ENCODE measurements around the gene RASAL1.
"Not testable (repeated sequence)": the region's sequence is repeated elsewhere in the genome, so short reads cannot be mapped to it uniquely, and the experiment has no call there.

Gene RASAL1

DNA sequence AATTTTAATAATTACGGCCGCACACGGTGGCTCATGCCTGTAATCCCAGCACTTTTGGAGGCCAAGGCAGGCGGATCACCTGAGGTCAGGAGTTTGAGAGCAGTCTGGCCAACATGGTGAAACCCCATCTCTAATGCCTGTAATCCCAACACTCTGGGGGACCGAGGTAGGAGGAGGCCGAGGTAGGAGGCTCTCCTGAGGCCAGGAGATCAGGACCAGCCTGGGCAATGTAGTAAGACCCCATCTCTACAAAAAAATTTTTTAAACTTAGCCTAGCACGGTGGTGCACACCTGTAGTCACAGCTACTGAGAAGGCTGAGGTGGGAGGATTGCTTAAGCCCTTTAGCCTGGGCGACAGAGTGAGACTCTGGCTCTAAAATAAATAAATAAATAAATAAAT lies 8.4 kb upstream of the RASAL1 start:
- Histone ChIP-seq H3K4me2 (ENCODE audit: low read length) (no peak overlapping the region), H3K36me3 (ENCODE audit: insufficient read depth, low read length) (no peaks in the 10 kb centered on the region), H2AFZ (ENCODE audit: low read length) (no peak overlapping the region), H3K4me1 (ENCODE audit: insufficient read depth, low read length, severe bottlenecking) (peaks cover 35% of the 10 kb centered on the region), H3K27me3 (ENCODE audit: insufficient read depth, low read length) (no peaks in the 10 kb centered on the region), H3K79me2 (ENCODE audit: insufficient read depth, low read length) (no peaks in the 10 kb centered on the region), H4K20me1 (ENCODE audit: insufficient read depth, low read length) (no peaks in the 10 kb centered on the region), H3K9me2 (ENCODE audit: low read depth, low read length) (no peaks in the 10 kb centered on the region), H3K9me3 (ENCODE audit: low read length) (no peaks in the 10 kb centered on the region; the same call in 1 of the 2 replicates), H3K4me3 (ENCODE audit: low read depth, low read length, poor library complexity, severe bottlenecking) (no peak overlapping the region), H3F3A (ENCODE audit: insufficient read depth, low read length) (no peaks in the 10 kb centered on the region), H3K9ac (ENCODE audit: low read length) (no peak overlapping the region), H3K27ac (ENCODE audit: low read depth, low read length, poor library complexity, severe bottlenecking) (no peak overlapping the region)
- TF ChIP-seq, protein P1, sequence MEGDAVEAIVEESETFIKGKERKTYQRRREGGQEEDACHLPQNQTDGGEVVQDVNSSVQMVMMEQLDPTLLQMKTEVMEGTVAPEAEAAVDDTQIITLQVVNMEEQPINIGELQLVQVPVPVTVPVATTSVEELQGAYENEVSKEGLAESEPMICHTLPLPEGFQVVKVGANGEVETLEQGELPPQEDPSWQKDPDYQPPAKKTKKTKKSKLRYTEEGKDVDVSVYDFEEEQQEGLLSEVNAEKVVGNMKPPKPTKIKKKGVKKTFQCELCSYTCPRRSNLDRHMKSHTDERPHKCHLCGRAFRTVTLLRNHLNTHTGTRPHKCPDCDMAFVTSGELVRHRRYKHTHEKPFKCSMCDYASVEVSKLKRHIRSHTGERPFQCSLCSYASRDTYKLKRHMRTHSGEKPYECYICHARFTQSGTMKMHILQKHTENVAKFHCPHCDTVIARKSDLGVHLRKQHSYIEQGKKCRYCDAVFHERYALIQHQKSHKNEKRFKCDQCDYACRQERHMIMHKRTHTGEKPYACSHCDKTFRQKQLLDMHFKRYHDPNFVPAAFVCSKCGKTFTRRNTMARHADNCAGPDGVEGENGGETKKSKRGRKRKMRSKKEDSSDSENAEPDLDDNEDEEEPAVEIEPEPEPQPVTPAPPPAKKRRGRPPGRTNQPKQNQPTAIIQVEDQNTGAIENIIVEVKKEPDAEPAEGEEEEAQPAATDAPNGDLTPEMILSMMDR (IDR thresholded peaks at IDR 0.05; ENCODE audit: low read length): no peak
- no peak for TF ChIP-seq EZH2 (IDR thresholded peaks at IDR 0.05; ENCODE audit: borderline replicate concordance, low read length)

DNA sequence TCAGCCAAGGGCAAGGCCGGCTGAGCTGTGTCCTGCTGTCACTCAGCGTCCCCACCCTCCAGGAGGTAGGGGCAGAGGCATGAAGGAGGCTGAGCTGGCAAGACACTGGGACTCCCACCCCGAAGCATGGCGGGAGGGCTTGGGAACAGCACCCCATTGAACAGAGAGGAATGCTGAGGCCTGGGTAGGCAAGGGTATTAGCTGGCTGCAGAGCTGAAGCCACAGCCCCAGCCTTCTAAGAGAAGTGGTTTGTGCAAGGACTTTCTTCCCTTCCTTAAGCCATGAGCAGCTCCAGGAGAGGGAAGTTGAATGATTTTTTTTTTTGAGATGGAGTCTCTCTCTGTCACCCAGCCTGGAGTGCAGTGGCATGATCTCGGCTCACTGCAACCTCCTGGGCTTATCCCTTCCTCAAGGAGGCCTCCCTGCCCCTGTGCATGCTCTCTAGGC lies 7.3 kb upstream of the RASAL1 start:
- TF ChIP-seq, protein P1 (IDR thresholded peaks at IDR 0.05; ENCODE audit: low read length): no peak
- TF ChIP-seq EZH2 (IDR thresholded peaks at IDR 0.05; ENCODE audit: borderline replicate concordance, low read length): no peak
- no peaks in the 10 kb centered on the region for H3K9me2 ChIP-seq (ENCODE audit: low read depth, low read length)
- no peak overlapping the region for H3K4me3 ChIP-seq (ENCODE audit: low read depth, low read length, poor library complexity, severe bottlenecking)
- no peaks in the 10 kb centered on the region for H3K27me3 ChIP-seq (ENCODE audit: insufficient read depth, low read length)
- no peaks in the 10 kb centered on the region for H4K20me1 ChIP-seq (ENCODE audit: insufficient read depth, low read length)
- H2AFZ ChIP-seq (ENCODE audit: low read length): no peak overlapping the region
- peaks cover 40% of the 10 kb centered on the region for H3K4me1 ChIP-seq (ENCODE audit: insufficient read depth, low read length, severe bottlenecking)
- H3K27ac ChIP-seq (ENCODE audit: low read depth, low read length, poor library complexity, severe bottlenecking): peak overlapping the region; percentile 89
- no peaks in the 10 kb centered on the region for H3F3A ChIP-seq (ENCODE audit: insufficient read depth, low read length)
- no peaks in the 10 kb centered on the region for H3K79me2 ChIP-seq (ENCODE audit: insufficient read depth, low read length)
- H3K4me2 ChIP-seq (ENCODE audit: low read length): no peak overlapping the region
- no peaks in the 10 kb centered on the region; the same call in 1 of the 2 replicates for H3K9me3 ChIP-seq (ENCODE audit: low read length)
- peak overlapping the region; percentile 43; the same call in 1 of the 2 replicates for H3K9ac ChIP-seq (ENCODE audit: low read length)
- no peaks in the 10 kb centered on the region for H3K36me3 ChIP-seq (ENCODE audit: insufficient read depth, low read length)

DNA sequence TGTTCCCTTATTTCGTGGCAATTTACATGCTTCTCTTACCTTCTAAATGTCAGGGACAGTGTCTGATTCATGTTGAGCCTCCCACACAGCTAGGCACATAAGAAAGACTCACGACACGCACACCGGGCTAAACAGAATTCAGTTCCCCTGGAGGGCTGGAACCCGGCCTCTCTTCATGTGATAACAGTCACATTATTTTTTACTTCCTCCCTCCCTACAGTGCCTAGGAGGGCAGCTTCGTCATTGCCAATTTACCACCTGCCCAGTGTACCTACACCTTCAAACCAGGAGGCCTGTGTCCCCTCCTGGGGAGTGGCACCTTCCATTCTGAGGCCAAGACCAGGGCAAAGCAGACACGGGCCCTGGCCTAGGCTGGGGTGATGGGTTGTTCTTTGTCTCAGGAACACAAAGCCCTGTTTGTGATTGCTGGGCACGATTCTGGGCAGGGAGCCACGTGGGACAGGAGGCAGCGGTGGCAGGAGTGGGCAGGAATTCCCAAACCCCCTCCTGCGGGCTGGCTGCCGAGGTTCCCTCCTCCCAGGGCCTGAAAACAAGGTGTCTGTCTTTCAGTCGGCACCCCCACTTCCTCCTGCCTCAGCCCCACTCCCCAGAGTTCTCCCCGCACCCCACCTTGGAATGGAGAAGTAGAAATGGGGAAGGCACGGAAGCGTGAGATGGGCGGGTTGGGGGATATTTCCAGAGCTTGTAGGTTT lies 6.8 kb upstream of the RASAL1 start:
- Histone ChIP-seq H3K27ac (ENCODE audit: low read depth, low read length, poor library complexity, severe bottlenecking) (peak overlapping the region; percentile 89), H4K20me1 (ENCODE audit: insufficient read depth, low read length) (no peaks in the 10 kb centered on the region), H3K4me2 (ENCODE audit: low read length) (peak overlapping the region; percentile 13; the same call in 1 of the 2 replicates), H3K9me2 (ENCODE audit: low read depth, low read length) (no peaks in the 10 kb centered on the region), H3F3A (ENCODE audit: insufficient read depth, low read length) (no peaks in the 10 kb centered on the region), H3K9me3 (ENCODE audit: low read length) (no peaks in the 10 kb centered on the region; the same call in 1 of the 2 replicates), H3K4me1 (ENCODE audit: insufficient read depth, low read length, severe bottlenecking) (peaks cover 46% of the 10 kb centered on the region), H3K9ac (ENCODE audit: low read length) (peak overlapping the region; percentile 43; the same call in 1 of the 2 replicates), H3K36me3 (ENCODE audit: insufficient read depth, low read length) (no peaks in the 10 kb centered on the region), H3K27me3 (ENCODE audit: insufficient read depth, low read length) (no peaks in the 10 kb centered on the region), H3K79me2 (ENCODE audit: insufficient read depth, low read length) (no peaks in the 10 kb centered on the region), H2AFZ (ENCODE audit: low read length) (peak overlapping the region; percentile 39; the same call in 1 of the 2 replicates), H3K4me3 (ENCODE audit: low read depth, low read length, poor library complexity, severe bottlenecking) (no peak overlapping the region)
- TF ChIP-seq, protein P1 (IDR thresholded peaks at IDR 0.05; ENCODE audit: low read length): no peak
- no peak for TF ChIP-seq EZH2 (IDR thresholded peaks at IDR 0.05; ENCODE audit: borderline replicate concordance, low read length)

DNA sequence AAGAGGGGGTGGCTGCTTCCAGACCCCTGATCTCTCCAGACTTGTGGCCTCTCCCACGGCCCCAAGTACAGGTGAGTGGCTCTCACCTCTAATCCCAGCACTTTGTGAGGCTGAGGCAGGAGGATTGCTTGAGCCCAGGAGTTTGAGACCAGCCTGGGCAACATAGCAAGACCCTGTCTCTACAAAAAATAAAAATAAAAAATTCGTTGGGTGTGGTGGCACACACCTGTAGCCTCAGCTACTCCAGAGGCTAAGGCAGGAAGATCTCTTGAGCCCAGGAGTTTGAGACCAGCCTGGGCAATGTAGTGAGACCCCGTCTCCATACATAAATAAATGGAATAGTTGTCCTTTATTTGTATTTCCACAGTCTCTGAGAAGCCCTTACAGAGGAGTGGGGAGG lies 6.2 kb upstream of the RASAL1 start:
- not testable (repeated sequence) for H3F3A ChIP-seq (ENCODE audit: insufficient read depth, low read length); H2AFZ ChIP-seq (ENCODE audit: low read length); H3K79me2 ChIP-seq (ENCODE audit: insufficient read depth, low read length); H3K27me3 ChIP-seq (ENCODE audit: insufficient read depth, low read length); H3K4me3 ChIP-seq (ENCODE audit: low read depth, low read length, poor library complexity, severe bottlenecking); H3K36me3 ChIP-seq (ENCODE audit: insufficient read depth, low read length); H4K20me1 ChIP-seq (ENCODE audit: insufficient read depth, low read length); H3K9me2 ChIP-seq (ENCODE audit: low read depth, low read length); H3K9me3 ChIP-seq (ENCODE audit: low read length)
- Histone ChIP-seq H3K4me1 (ENCODE audit: insufficient read depth, low read length, severe bottlenecking) (peaks cover 47% of the 10 kb centered on the region), H3K9ac (ENCODE audit: low read length) (peak overlapping the region; percentile 43; the same call in 1 of the 2 replicates), H3K27ac (ENCODE audit: low read depth, low read length, poor library complexity, severe bottlenecking) (peak overlapping the region; percentile 89), H3K4me2 (ENCODE audit: low read length) (peak overlapping the region; percentile 13; the same call in 1 of the 2 replicates)
